Measurements from ENCODE around the gene SPTLC1.

- TF ChIP-seq CTCF (IDR thresholded peaks at IDR 0.05) (no peak), POLR2A (IDR thresholded peaks at IDR 0.05) (no peak), POLR2AphosphoS5 (IDR thresholded peaks at IDR 0.05) (no peak), EP300 (IDR thresholded peaks at IDR 0.05; ENCODE audit: low read depth) (no peak)
Observed at GRCh38 chr9:92010705-92011536, 104.3 kb downstream of the SPTLC1 start.
